PC-3 (cell line): ENCODE data around the gene INVS. TPM values are rescaled to one million over a fixed set of nuclear protein-coding genes. Genes with fewer than 3 reads are reported as not detected.
A peak's percentile ranks its signal among the peaks of the same experiment; 100 is the strongest.

Source experiments
- ATAC-seq: fragments of 200-7000 bp; cut with Tn5 transposase; 2 replicates; pipeline ENCODE4 v1.9.1; 2020; ENCODE audit warnings: mild to moderate bottlenecking, moderate library complexity
- BruUV-seq: library from RNA; stranded (reverse); fragments of 400-500 nt; replicated peaks from 2 replicates; lab custom pipeline; 2021; lab: Mats Ljungman, UMichigan
- CTCF ChIA-PET: fragments of 300-600 bp; sonication (Branson Sonifier 250); formaldehyde crosslinking; loops from one replicate; lab custom pipeline; 2022; ENCODE audit warnings: antibody characterized with exemption; lab: Charles Lee
- POLR2A ChIA-PET: fragments of 300-600 bp; sonication (Branson Sonifier 250); formaldehyde crosslinking; loops from one replicate; lab custom pipeline; 2022; ENCODE audit warnings: antibody characterized with exemption; ENCODE audit not compliant: unreplicated experiment; lab: Charles Lee
- DNase-seq: peaks from one replicate; pipeline ENCODE4 v3.0.0-alpha.2; 2015
- H2AFZ ChIP-seq: fragments of 300-600 bp; sonication (generic); 2 replicates; pipeline ENCODE4 v1.6.0; 2016; ENCODE audit warnings: antibody characterized with exemption, low read length
- H3F3A ChIP-seq: fragments of 300-600 bp; sonication (generic); one replicate; pipeline ENCODE4 v1.6.0; 2017; ENCODE audit warnings: antibody characterized with exemption, low read length, control low read depth, mild to moderate bottlenecking; ENCODE audit not compliant: unreplicated experiment
- H3K27ac ChIP-seq: fragments of 300-600 bp; sonication (generic); 2 replicates; pipeline ENCODE4 v1.5.1; 2016; ENCODE audit warnings: mild to moderate bottlenecking, low read length
- H3K27me3 ChIP-seq: fragments of 300-600 bp; sonication (generic); 2 replicates; pipeline ENCODE4 v1.6.1; 2016; ENCODE audit warnings: low read length, mixed read lengths
- H3K36me3 ChIP-seq: fragments of 300-600 bp; sonication (generic); 2 replicates; pipeline ENCODE4 v1.6.1; 2016; ENCODE audit warnings: low read depth, mixed run types, low read length, mixed read lengths
- H3K4me1 ChIP-seq: fragments of 300-600 bp; sonication (generic); 2 replicates; pipeline ENCODE4 v1.5.1; 2016; ENCODE audit warnings: low read length; ENCODE audit not compliant: insufficient read depth
- H3K4me2 ChIP-seq: fragments of 300-600 bp; sonication (generic); 2 replicates; pipeline ENCODE4 v1.6.0; 2016; ENCODE audit warnings: low read length
- H3K4me3 ChIP-seq: fragments of 300-600 bp; sonication (generic); 2 replicates; pipeline ENCODE4 v1.5.1; 2016; ENCODE audit warnings: mild to moderate bottlenecking, low read length, mixed read lengths
- H3K79me2 ChIP-seq: fragments of 300-600 bp; sonication (generic); 2 replicates; pipeline ENCODE4 v1.6.1; 2017; ENCODE audit warnings: low read length, mixed read lengths
- H3K9ac ChIP-seq: fragments of 300-600 bp; sonication (generic); 2 replicates; pipeline ENCODE4 v1.6.0; 2016; ENCODE audit warnings: mild to moderate bottlenecking, low read length
- H3K9me2 ChIP-seq: fragments of 300-600 bp; sonication (generic); replicated peaks from 2 replicates; pipeline ENCODE4 v1.6.1; 2016; ENCODE audit warnings: mixed run types, low read length, mixed read lengths
- H3K9me3 ChIP-seq: fragments of 300-600 bp; sonication (generic); 2 replicates; pipeline ENCODE4 v1.6.1; 2016; ENCODE audit warnings: low read length, mixed read lengths
- H4K20me1 ChIP-seq: fragments of 300-600 bp; sonication (generic); 2 replicates; pipeline ENCODE4 v1.6.1; 2016; ENCODE audit warnings: low read length, mixed read lengths
- CTCF ChIP-seq: fragments of 300-600 bp; sonication (generic); conservative IDR thresholded peaks from 2 replicates; pipeline ENCODE4 v1.5.1; 2017; ENCODE audit warnings: antibody characterized with exemption, low read depth, mild to moderate bottlenecking, low read length
- EZH2 ChIP-seq: fragments of 300-600 bp; sonication (generic); IDR thresholded peaks from one replicate; pipeline ENCODE4 v1.6.1; 2017; ENCODE audit warnings: antibody characterized with exemption, mild to moderate bottlenecking, low read length; ENCODE audit not compliant: unreplicated experiment
- EZH2phosphoT487 ChIP-seq: fragments of 300-600 bp; sonication (generic); IDR thresholded peaks from 2 replicates; pipeline ENCODE4 v1.6.1; 2018; ENCODE audit warnings: mild to moderate bottlenecking, antibody characterized with exemption, low read length, borderline replicate concordance
- intact Hi-C: fragments of 100-400 bp; cut with micrococcal nuclease; formaldehyde crosslinking; loops from 2 replicates; pipeline ENCODE4 v1.9.0; 2023
- total RNA-seq: library from RNA; depleted of rRNA; stranded (reverse); fragments of >200 nt; gene quantifications from 2 replicates; pipeline ENCODE4 v1.2.3, GENCODE V29; 2014

Gene INVS
- total RNA-seq, 1 experiment from 2014 or later, result 8.9 TPM

- Histone ChIP-seq H3K4me1 (peaks cover 17% of the 10 kb centered on the region), H3K9me3 (no peaks in the 10 kb centered on the region), H3K27me3 (no peaks in the 10 kb centered on the region), H3K79me2 (peaks cover 29% of the 10 kb centered on the region), H3F3A (no peaks in the 10 kb centered on the region), H3K9ac (no peak overlapping the region), H3K36me3 (no peaks in the 10 kb centered on the region), H2AFZ (no peak overlapping the region), H3K4me2 (no peak overlapping the region), H3K9me2 (no peaks in the 10 kb centered on the region), H3K27ac (no peak overlapping the region), H4K20me1 (no peaks in the 10 kb centered on the region; the same call in 1 of the 2 replicates), H3K4me3 (no peak overlapping the region)
- ChIA-PET CTCF (no interaction called here), POLR2A (no interaction called here)
- DNase-seq (peak; percentile 33), ATAC-seq (peak; percentile 42; the same call in 1 of the 2 replicates)
- TF ChIP-seq EZH2 (no peak), EZH2phosphoT487 (no peak), CTCF (no peak)
- BruUV-seq, result no TSS peak
- intact Hi-C loops, result no loop called here
These were observed 28.7 kb upstream of the INVS start for GRCh38 chr9:100070104-100071041.

- Histone ChIP-seq H3K27ac (no peak overlapping the region), H3K9me3 (no peaks in the 10 kb centered on the region), H3K4me1 (peaks cover 10% of the 10 kb centered on the region), H3K36me3 (no peaks in the 10 kb centered on the region), H2AFZ (no peak overlapping the region), H3K79me2 (peaks cover 23% of the 10 kb centered on the region), H3K4me3 (no peak overlapping the region), H3F3A (no peaks in the 10 kb centered on the region), H3K9me2 (no peaks in the 10 kb centered on the region), H4K20me1 (no peaks in the 10 kb centered on the region; the same call in 1 of the 2 replicates), H3K4me2 (no peak overlapping the region), H3K27me3 (no peaks in the 10 kb centered on the region), H3K9ac (no peak overlapping the region)
- ChIA-PET CTCF (no interaction called here), POLR2A (no interaction called here)
- TF ChIP-seq EZH2 (no peak), EZH2phosphoT487 (no peak), CTCF (no peak)
- BruUV-seq, result no TSS peak
- intact Hi-C loops, result no loop called here
- ATAC-seq, result no peak
- no peak for DNase-seq
These were observed 27.8 kb upstream of the INVS start for GRCh38 chr9:100071271-100071670.

GRCh38 chr9:100072805-100073204 lies 26.2 kb upstream of the INVS start:
- Histone ChIP-seq H3K4me2 (no peak overlapping the region), H3K9me3 (no peaks in the 10 kb centered on the region), H3K27me3 (no peaks in the 10 kb centered on the region), H2AFZ (no peak overlapping the region), H3K36me3 (no peaks in the 10 kb centered on the region), H3K27ac (no peak overlapping the region), H4K20me1 (no peaks in the 10 kb centered on the region; the same call in 1 of the 2 replicates), H3K9me2 (no peaks in the 10 kb centered on the region), H3F3A (no peaks in the 10 kb centered on the region), H3K4me1 (peaks cover 10% of the 10 kb centered on the region), H3K9ac (no peak overlapping the region), H3K4me3 (no peak overlapping the region), H3K79me2 (peaks cover 19% of the 10 kb centered on the region; the same call in 1 of the 2 replicates)
- ChIA-PET CTCF (no interaction called here), POLR2A (no interaction called here)
- no TSS peak for BruUV-seq
- ATAC-seq, result no peak
- peak; percentile 26 for DNase-seq
- intact Hi-C loops, result no loop called here
- TF ChIP-seq CTCF (no peak), EZH2phosphoT487 (no peak), EZH2 (no peak)
